GM21360 (cell line): ENCODE data around the gene SLC2A13.
"Not testable (repeated sequence)": the region's sequence is repeated elsewhere in the genome, so short reads cannot be mapped to it uniquely, and the experiment has no call there.

ENCODE experiments used
- ATAC-seq: cut with Tn5 transposase; IDR thresholded peaks from one replicate; pipeline ENCODE4 v1.9.1; 2021; ENCODE audit warnings: mild to moderate bottlenecking, moderate library complexity; ENCODE audit not compliant: unreplicated experiment

Gene SLC2A13

GRCh38 chr12:40106202-40106533 is 287 bp upstream of the SLC2A13 start:
- no peak for ATAC-seq

- peak; percentile 33 for ATAC-seq
Measured at GRCh38 chr12:40105265-40105514, 691 bp downstream of the SLC2A13 start.

GRCh38 chr12:40104461-40105264 is 1.2 kb downstream of the SLC2A13 start:
- ATAC-seq: no peak

- ATAC-seq: no peak
Measured at GRCh38 chr12:40103043-40103442, 2.8 kb downstream of the SLC2A13 start.

- no peak for ATAC-seq
Measured at GRCh38 chr12:40101747-40102146, 4.1 kb downstream of the SLC2A13 start.

- ATAC-seq: no peak
Measured at GRCh38 chr12:40099423-40099853, 6.4 kb downstream of the SLC2A13 start.

GRCh38 chr12:40098406-40099145 is 7.3 kb downstream of the SLC2A13 start:
- no peak for ATAC-seq

GRCh38 chr12:40093512-40093911 is 12.4 kb downstream of the SLC2A13 start:
- no peak for ATAC-seq

GRCh38 chr12:40086471-40086870 is 19.4 kb downstream of the SLC2A13 start:
- ATAC-seq: no peak

- ATAC-seq: no peak
Measured at GRCh38 chr12:40078266-40078665, 27.6 kb downstream of the SLC2A13 start.

GRCh38 chr12:40075458-40075857 is 30.4 kb downstream of the SLC2A13 start:
- ATAC-seq: no peak

- ATAC-seq: no peak
Measured at GRCh38 chr12:40068416-40068815, 37.5 kb downstream of the SLC2A13 start.

GRCh38 chr12:40065636-40066035 is 40.2 kb downstream of the SLC2A13 start:
- no peak for ATAC-seq

GRCh38 chr12:40063414-40063813 is 42.5 kb downstream of the SLC2A13 start:
- ATAC-seq: no peak

- ATAC-seq: no peak
Measured at GRCh38 chr12:40058721-40059190, 47.1 kb downstream of the SLC2A13 start.

GRCh38 chr12:40056373-40056772 is 49.5 kb downstream of the SLC2A13 start:
- ATAC-seq: no peak

- ATAC-seq: no peak
Measured at GRCh38 chr12:40055776-40056175, 50.1 kb downstream of the SLC2A13 start.

GRCh38 chr12:40055228-40055579 is 50.7 kb downstream of the SLC2A13 start:
- ATAC-seq: no peak

GRCh38 chr12:40054555-40055227 is 51.2 kb downstream of the SLC2A13 start:
- no peak for ATAC-seq

- no peak for ATAC-seq
Measured at GRCh38 chr12:40049268-40049667, 56.6 kb downstream of the SLC2A13 start.

GRCh38 chr12:40047002-40047401 is 58.9 kb downstream of the SLC2A13 start:
- not testable (repeated sequence) for ATAC-seq

- no peak for ATAC-seq
Measured at GRCh38 chr12:40045656-40046055, 60.2 kb downstream of the SLC2A13 start.
